Colonic mucosa (tissue), 4 donors: ENCODE data around the gene ADAMTS17. TPM values are rescaled to one million over a fixed set of nuclear protein-coding genes. Genes with fewer than 3 reads are reported as not detected.
A peak's percentile ranks its signal among the peaks of the same experiment; 100 is the strongest.

Source experiments
- DNase-seq: peaks from one replicate; pipeline ENCODE4 v3.0.0-alpha.2; 2020
- H3K27ac ChIP-seq: fragments of 200-600 bp; one replicate; pipeline ENCODE4 v1.8.0; 2021
- H3K27me3 ChIP-seq: fragments of 200-600 bp; one replicate; pipeline ENCODE4 v1.8.0; 2021
- H3K36me3 ChIP-seq: fragments of 200-600 bp; one replicate; pipeline ENCODE4 v1.8.0; 2021
- H3K4me1 ChIP-seq: fragments of 200-600 bp; one replicate; pipeline ENCODE4 v1.8.0; 2021; ENCODE audit warnings: mild to moderate bottlenecking
- H3K4me3 ChIP-seq: fragments of 200-600 bp; one replicate; pipeline ENCODE4 v1.8.0; 2021
- H3K9ac ChIP-seq, 2 donors: one replicate each; pipeline ENCODE4 v1.7.0; 2013; ENCODE audit warnings: control low read depth in 2 of 2, low read depth in 2 of 2, low read length in 2 of 2
- H3K9me3 ChIP-seq: fragments of 200-600 bp; one replicate; pipeline ENCODE4 v1.8.0; 2021
- intact Hi-C: fragments of 100-400 bp; cut with DNase I; formaldehyde crosslinking; loops from one replicate; pipeline ENCODE4 v1.14.1; 2022
- total RNA-seq, 2 donors: library from RNA; stranded (reverse); fragmentation: NEBNext Ultra II Directional in 1 of 2; extraction: Animal tissue kit (Norgen Biotek cat#: 25700) in 1 of 2; gene quantifications; one replicate each; pipeline ENCODE4 v1.2.1, GENCODE V29; 2021
- TF ChIP-seq, protein P1 (sequence below): fragments of 200-600 bp; IDR thresholded peaks from one replicate; pipeline ENCODE4 v1.8.0; 2022; ENCODE audit warnings: antibody characterized with exemption, mild to moderate bottlenecking
- donor health status: healthy.
- donor health status: DM: no; HTN: no; CAD: no.
- donor health status: DM: no; HTN: no; CAD: no.

The ADAMTS17 gene
- total RNA-seq, 2 donors from 2014 or later: 4.2 to 8.3 TPM

DNA sequence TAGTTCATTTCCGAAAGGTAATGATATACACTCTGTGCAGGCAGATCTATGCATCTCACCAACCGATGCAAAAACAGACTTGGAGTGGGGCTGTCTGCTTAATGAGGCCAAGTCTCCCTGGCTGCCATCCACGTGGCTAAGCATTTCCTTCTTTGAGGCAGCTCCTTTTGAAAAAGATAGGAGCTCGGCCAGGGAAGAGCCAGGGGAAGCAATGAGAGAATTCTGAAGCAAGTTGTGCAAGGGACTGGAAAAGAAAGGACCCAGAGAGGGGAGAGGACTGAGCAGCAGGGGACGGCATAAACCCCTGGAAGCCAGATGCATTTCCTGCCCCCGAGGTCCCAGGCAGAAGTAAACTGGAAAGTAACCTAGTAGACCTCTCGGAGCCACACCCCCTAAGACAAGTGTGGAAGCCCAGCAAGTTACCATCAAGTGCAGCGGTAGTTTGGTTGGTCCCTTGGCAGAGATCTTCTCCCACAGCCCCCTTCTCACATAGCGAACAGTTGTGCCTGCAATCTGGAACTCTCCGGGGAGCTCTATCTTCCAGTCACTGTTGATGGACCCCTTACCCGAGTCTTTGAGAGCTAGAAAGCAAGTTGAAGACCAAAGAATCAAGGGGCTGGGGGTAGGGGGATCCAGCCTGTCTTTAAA is 288.2 kb downstream of the ADAMTS17 start:
- Histone ChIP-seq H3K4me1 (no peaks in the 10 kb centered on the region), H3K9me3 (no peaks in the 10 kb centered on the region), H3K27me3 (no peaks in the 10 kb centered on the region), H3K27ac (no peak overlapping the region), H3K36me3 (no peaks in the 10 kb centered on the region), H3K4me3 (no peak overlapping the region), H3K9ac (no peak overlapping the region)
- DNase-seq: no peak
- intact Hi-C loops: no loop called here
- TF ChIP-seq, protein P1, sequence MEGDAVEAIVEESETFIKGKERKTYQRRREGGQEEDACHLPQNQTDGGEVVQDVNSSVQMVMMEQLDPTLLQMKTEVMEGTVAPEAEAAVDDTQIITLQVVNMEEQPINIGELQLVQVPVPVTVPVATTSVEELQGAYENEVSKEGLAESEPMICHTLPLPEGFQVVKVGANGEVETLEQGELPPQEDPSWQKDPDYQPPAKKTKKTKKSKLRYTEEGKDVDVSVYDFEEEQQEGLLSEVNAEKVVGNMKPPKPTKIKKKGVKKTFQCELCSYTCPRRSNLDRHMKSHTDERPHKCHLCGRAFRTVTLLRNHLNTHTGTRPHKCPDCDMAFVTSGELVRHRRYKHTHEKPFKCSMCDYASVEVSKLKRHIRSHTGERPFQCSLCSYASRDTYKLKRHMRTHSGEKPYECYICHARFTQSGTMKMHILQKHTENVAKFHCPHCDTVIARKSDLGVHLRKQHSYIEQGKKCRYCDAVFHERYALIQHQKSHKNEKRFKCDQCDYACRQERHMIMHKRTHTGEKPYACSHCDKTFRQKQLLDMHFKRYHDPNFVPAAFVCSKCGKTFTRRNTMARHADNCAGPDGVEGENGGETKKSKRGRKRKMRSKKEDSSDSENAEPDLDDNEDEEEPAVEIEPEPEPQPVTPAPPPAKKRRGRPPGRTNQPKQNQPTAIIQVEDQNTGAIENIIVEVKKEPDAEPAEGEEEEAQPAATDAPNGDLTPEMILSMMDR: no peak

DNA sequence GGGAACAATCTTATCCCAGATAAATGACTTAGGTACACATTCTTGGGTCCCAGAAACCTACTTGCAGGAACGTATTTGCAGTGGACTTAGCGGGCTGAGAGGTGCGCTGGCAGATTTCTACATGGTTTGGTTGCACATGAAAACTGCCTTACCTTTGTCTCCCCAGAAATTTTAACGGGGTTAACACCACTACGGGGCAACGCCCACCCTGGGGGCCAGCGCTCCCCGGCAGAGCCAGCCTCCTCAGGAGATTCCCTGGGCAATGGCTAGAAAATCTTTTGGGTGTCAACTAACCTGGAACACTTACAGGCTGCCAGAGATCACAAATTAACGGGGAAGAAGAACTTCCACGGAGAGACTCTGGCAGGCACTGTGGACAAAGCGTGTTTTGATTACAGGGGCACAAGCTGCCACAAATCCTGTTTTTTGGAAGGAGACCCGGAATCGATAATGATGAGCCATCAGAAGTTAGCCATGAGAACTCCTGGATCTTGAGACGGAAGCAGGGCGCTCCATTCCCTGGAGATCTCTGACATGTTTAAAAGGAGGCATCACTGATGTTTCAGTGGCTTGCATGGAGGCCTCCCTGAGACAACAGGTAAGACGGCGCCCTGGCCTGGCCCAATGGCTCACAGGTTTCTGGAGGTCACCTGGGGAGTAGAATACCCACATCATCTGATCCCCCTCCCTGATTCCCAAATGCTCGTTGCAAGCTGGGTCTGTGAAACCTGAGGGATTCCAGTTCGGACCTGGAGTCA is 288.9 kb downstream of the ADAMTS17 start:
- TF ChIP-seq, protein P1: no peak
- DNase-seq: no peak

DNA sequence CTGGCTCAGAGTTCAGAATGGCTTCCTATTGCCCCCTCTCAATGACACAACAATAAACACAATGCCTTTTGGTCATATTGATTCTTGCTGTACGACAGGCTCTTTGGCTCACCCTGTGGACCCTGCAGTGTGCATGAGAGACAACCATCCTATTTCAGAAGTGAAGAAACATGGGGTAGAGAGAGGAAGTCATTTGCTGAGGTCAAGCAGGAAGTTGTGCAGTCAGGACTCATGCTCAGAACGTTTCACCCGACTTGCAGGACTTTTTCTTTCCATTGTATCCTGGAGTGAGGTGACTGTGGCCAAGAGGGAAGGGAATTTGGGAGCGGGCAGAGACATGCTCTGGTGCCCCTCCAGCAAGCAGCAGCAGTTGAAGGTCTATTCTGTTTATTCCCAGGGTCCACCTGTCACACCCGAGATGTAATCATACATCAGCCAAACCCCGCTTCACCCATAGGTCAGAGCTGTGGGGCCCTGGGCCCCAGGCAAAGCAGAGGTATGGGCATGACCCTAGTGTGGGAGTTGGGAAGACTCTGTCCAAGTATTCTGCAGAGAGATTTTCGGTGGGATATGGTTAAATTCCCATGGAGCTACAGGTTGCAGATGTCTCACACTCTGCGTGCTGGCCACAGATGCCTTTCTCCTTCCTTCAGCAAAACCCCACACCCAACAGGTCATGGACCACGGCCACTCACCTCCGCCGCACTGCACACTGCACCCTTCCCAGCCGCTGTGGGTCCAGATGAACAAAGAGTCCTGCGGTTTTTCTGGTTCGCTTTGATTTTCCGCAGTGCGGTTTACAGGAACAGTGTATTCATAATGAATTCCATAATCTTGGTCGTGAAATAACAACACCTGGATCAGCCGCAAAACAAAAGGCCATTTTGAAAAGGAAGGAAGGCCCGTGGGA is 290.6 kb downstream of the ADAMTS17 start:
- no peak overlapping the region for H3K27ac ChIP-seq
- no peak overlapping the region for H3K4me3 ChIP-seq
- H3K27me3 ChIP-seq: no peaks in the 10 kb centered on the region
- intact Hi-C loops: no loop called here
- no peaks in the 10 kb centered on the region for H3K4me1 ChIP-seq
- no peaks in the 10 kb centered on the region for H3K9me3 ChIP-seq
- H3K36me3 ChIP-seq: no peaks in the 10 kb centered on the region
- TF ChIP-seq, protein P1: no peak
- peak; percentile 5 for DNase-seq
- no peak overlapping the region for H3K9ac ChIP-seq

More for the DNA sequence above, 288.9 kb downstream of the ADAMTS17 start:
- no peaks in the 10 kb centered on the region for H3K27me3 ChIP-seq
- no peak overlapping the region for H3K9ac ChIP-seq
- H3K4me1 ChIP-seq: no peaks in the 10 kb centered on the region
- H3K9me3 ChIP-seq: no peaks in the 10 kb centered on the region
- H3K4me3 ChIP-seq: no peak overlapping the region
- no peak overlapping the region for H3K27ac ChIP-seq
- intact Hi-C loops: no loop called here
- H3K36me3 ChIP-seq: no peaks in the 10 kb centered on the region

DNA sequence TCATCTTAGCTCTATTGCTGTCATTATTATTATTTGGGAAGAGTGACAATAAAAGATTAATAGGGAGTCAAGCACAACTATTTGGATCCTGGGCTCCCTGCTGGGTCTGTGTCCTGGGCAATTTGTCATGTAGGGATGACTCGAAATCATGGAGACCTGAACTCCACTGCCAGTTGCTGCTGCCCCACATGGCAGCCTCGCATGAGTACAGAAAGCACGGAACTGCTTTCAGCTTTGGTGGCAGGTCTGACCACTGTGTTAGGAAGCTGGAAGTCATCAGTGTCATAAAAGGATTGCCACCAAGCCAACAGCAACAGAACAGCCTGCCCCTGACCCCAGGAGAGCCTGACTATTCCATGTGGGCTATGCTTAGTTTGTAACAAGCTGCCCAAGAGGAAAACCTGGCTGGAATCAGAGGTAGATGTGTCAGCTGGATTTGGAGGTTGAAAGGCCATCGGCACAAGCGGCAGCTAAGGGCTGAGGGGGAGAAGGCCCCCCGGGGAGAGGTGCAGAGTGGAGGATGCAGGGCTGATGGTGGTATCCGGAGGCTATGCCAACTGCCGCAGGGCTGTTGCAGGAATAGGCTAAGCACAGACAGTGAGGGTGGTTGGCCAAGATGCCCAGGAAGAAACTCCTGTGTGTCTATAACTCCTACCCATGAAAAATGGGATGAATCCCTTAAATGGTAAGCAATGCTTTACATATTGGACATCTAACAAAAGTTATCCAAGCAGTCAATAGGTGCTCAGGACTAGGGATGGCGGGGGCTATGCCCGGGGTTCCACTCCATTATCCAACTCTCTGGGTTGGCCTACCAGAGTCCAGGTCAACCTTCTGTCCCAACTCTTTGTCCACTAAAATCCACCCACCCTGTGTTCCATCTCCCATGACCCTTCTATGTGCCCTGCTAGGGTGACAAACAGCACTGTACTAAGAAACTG is 291.6 kb downstream of the ADAMTS17 start:
- H3K27me3 ChIP-seq: no peaks in the 10 kb centered on the region
- TF ChIP-seq, protein P1: no peak
- intact Hi-C loops: no loop called here
- no peak overlapping the region for H3K9ac ChIP-seq
- H3K36me3 ChIP-seq: no peaks in the 10 kb centered on the region
- no peak overlapping the region for H3K27ac ChIP-seq
- DNase-seq: peak; percentile 7
- no peaks in the 10 kb centered on the region for H3K9me3 ChIP-seq
- no peaks in the 10 kb centered on the region for H3K4me1 ChIP-seq
- H3K4me3 ChIP-seq: no peak overlapping the region
